Prostate gland (tissue), 2 donors: Measurements from ENCODE around the gene VPS8. TPM values are rescaled to one million over a fixed set of nuclear protein-coding genes. Genes with fewer than 3 reads are reported as not detected.

Source experiments
- DNase-seq: peaks from one replicate; pipeline ENCODE4 v3.0.0-alpha.2; 2019; ENCODE audit warnings: low spot score
- H3K27ac ChIP-seq, 2 donors: fragments of 200-600 bp; sonication (generic); 2 replicates each; pipeline ENCODE4 v1.5.1; 2017 to 2019
- H3K27me3 ChIP-seq: fragments of 200-600 bp; sonication (generic); replicated peaks from 2 replicates; pipeline ENCODE4 v1.5.1; 2019; ENCODE audit not compliant: insufficient read depth
- H3K36me3 ChIP-seq, 2 donors: fragments of 200-600 bp; sonication (generic); 1 replicate in 1 of 2; 2 replicates in 1 of 2; pipeline versions ENCODE4 v1.5.1 to v1.8.1; 2017 to 2019
- H3K4me1 ChIP-seq: fragments of 200-600 bp; sonication (generic); replicated peaks from 2 replicates; pipeline ENCODE4 v1.5.1; 2019
- H3K4me3 ChIP-seq, 2 donors: fragments of 200-600 bp; sonication (generic); 2 replicates each; pipeline ENCODE4 v1.5.1; 2017 to 2019
- H3K9me3 ChIP-seq: fragments of 200-600 bp; sonication (generic); 2 replicates; pipeline ENCODE4 v1.5.1; 2017
- CTCF ChIP-seq, 4 experiments: fragments of 200-600 bp in 2 of 4; fragments of 450-650 bp in 2 of 4; sonication (generic) in 2 of 4; IDR thresholded peaks; 1 replicate in 3 of 4; 2 replicates in 1 of 4; pipeline ENCODE4 v1.5.1; 2016 to 2019; ENCODE audit warnings: antibody characterized with exemption in 4 of 4, mild to moderate bottlenecking in 2 of 4, moderate library complexity in 2 of 4
- POLR2A ChIP-seq: fragments of 450-650 bp; IDR thresholded peaks from one replicate; pipeline ENCODE4 v1.6.1; 2016; ENCODE audit warnings: antibody characterized with exemption, mild to moderate bottlenecking
- POLR2AphosphoS5 ChIP-seq: sonication (generic); formaldehyde crosslinking; IDR thresholded peaks from one replicate; pipeline ENCODE4 v1.6.1; 2017; ENCODE audit warnings: antibody characterized with exemption
- WGBS: methylation state at CpG from one replicate; pipeline ENCODE4 v1.1.5; 2018; 5-methylcytosine and 5-hydroxymethylcytosine counted together
- intact Hi-C: fragments of 100-400 bp; cut with DNase I; formaldehyde crosslinking; loops from one replicate; pipeline ENCODE4 v1.14.2; 2022
- total RNA-seq, 2 donors: library from RNA; depleted of rRNA; stranded (reverse); fragments of >200 nt; gene quantifications; one replicate each; pipeline ENCODE4 v1.1.0, GENCODE V29; 2016

VPS8 gene
- total RNA-seq, 2 donors from 2014 or later = 36.7 to 70.6 TPM

GRCh38 chr3:185046603-185047002, 234.6 kb downstream of the VPS8 start:
- H3K9me3 ChIP-seq = no peaks in the 10 kb centered on the region
- 92% methylated on average over 4 of the region's 4 CpGs for WGBS
- no peaks in the 10 kb centered on the region for H3K36me3 ChIP-seq
- no peak for DNase-seq
- intact Hi-C loops = no loop called here
- no peaks in the 10 kb centered on the region for H3K4me1 ChIP-seq
- no peak for TF ChIP-seq CTCF (IDR thresholded peaks at IDR 0.05)
- TF ChIP-seq POLR2AphosphoS5 = no peak
- no peak for TF ChIP-seq POLR2A
- H3K27me3 ChIP-seq = no peaks in the 10 kb centered on the region
- H3K27ac ChIP-seq = no peak overlapping the region
- no peak overlapping the region for H3K4me3 ChIP-seq

- DNase-seq = no peak
- Histone ChIP-seq H3K4me3 (no peak overlapping the region), H3K9me3 (no peaks in the 10 kb centered on the region), H3K27me3 (no peaks in the 10 kb centered on the region), H3K27ac (no peak overlapping the region), H3K36me3 (peaks cover 0 to 9% of the 10 kb centered on the region in 2 donors), H3K4me1 (no peaks in the 10 kb centered on the region)
- intact Hi-C loops = no loop called here
- no peak for TF ChIP-seq POLR2A
- no peak for TF ChIP-seq CTCF (IDR thresholded peaks at IDR 0.05)
- no peak for TF ChIP-seq POLR2AphosphoS5
- 86% methylated on average over 4 of the region's 4 CpGs for WGBS
These were observed 237.7 kb downstream of the VPS8 start for GRCh38 chr3:185049710-185050109.

- DNase-seq = no peak
- Histone ChIP-seq H3K9me3 (no peaks in the 10 kb centered on the region), H3K36me3 (peaks cover 0 to 9% of the 10 kb centered on the region in 2 donors), H3K27me3 (no peaks in the 10 kb centered on the region), H3K27ac (no peak overlapping the region), H3K4me1 (no peaks in the 10 kb centered on the region), H3K4me3 (no peak overlapping the region)
- TF ChIP-seq POLR2A = no peak
- 82% methylated on average over 8 of the region's 8 CpGs for WGBS
- intact Hi-C loops = no loop called here
These were observed 239.8 kb downstream of the VPS8 start for GRCh38 chr3:185051801-185052200.

- Histone ChIP-seq H3K27ac (no peak overlapping the region), H3K4me1 (no peaks in the 10 kb centered on the region), H3K9me3 (no peaks in the 10 kb centered on the region), H3K4me3 (no peak overlapping the region), H3K27me3 (no peaks in the 10 kb centered on the region), H3K36me3 (peaks cover 0 to 9% of the 10 kb centered on the region in 2 donors)
- intact Hi-C loops = no loop called here
- 82% methylated on average over 6 of the region's 6 CpGs for WGBS
- TF ChIP-seq POLR2A = no peak
- no peak for TF ChIP-seq POLR2AphosphoS5
- TF ChIP-seq CTCF (IDR thresholded peaks at IDR 0.05) = no peak
- no peak for DNase-seq
These were observed 240.7 kb downstream of the VPS8 start for GRCh38 chr3:185052631-185053030.

GRCh38 chr3:185056908-185057307, 244.9 kb downstream of the VPS8 start:
- no peak overlapping the region for H3K27ac ChIP-seq
- peaks cover 0 to 9% of the 10 kb centered on the region in 2 donors for H3K36me3 ChIP-seq
- no peak for TF ChIP-seq POLR2AphosphoS5
- TF ChIP-seq POLR2A = no peak
- no peak for TF ChIP-seq CTCF (IDR thresholded peaks at IDR 0.05)
- no peaks in the 10 kb centered on the region for H3K9me3 ChIP-seq
- no peak overlapping the region for H3K4me3 ChIP-seq
- WGBS = 94% methylated on average over 2 of the region's 2 CpGs
- intact Hi-C loops = no loop called here
- H3K27me3 ChIP-seq = no peaks in the 10 kb centered on the region
- H3K4me1 ChIP-seq = no peaks in the 10 kb centered on the region
- no peak for DNase-seq
